A673 (cell line): ENCODE measurements around the gene STK33. TPM values are rescaled to one million over a fixed set of nuclear protein-coding genes. Genes with fewer than 3 reads are reported as not detected.

Source experiments
- BruUV-seq: library from RNA; stranded (reverse); fragments of 400-500 nt; replicated peaks from 2 replicates; lab custom pipeline; 2021; lab: Mats Ljungman, UMichigan
- CTCF ChIA-PET: fragments of 300-600 bp; sonication (Branson Sonifier 250); formaldehyde crosslinking; loops from one replicate; lab custom pipeline; 2022; ENCODE audit warnings: antibody characterized with exemption; lab: Charles Lee
- POLR2A ChIA-PET: fragments of 300-600 bp; sonication (Branson Sonifier 250); formaldehyde crosslinking; loops from one replicate; lab custom pipeline; 2022; ENCODE audit warnings: antibody characterized with exemption; ENCODE audit not compliant: low non-redundant PET; lab: Charles Lee
- DNase-seq: peaks from one replicate; pipeline ENCODE4 v3.0.0-alpha.2; 2015; ENCODE audit warnings: low spot score
- H3K27ac ChIP-seq: fragments of 200-600 bp; sonication (generic); 2 replicates; pipeline ENCODE4 v1.5.1; 2016; ENCODE audit warnings: mixed run types, low read depth, mild to moderate bottlenecking, mixed read lengths, antibody characterized with exemption, low read length; ENCODE audit not compliant: poor library complexity, severe bottlenecking
- H3K27me3 ChIP-seq: fragments of 200-600 bp; sonication (generic); replicated peaks from 2 replicates; pipeline ENCODE4 v1.6.1; 2017; ENCODE audit warnings: mixed run types, low read depth, mild to moderate bottlenecking, mixed read lengths, antibody characterized with exemption, low read length; ENCODE audit not compliant: insufficient read depth, poor library complexity
- H3K36me3 ChIP-seq: fragments of 200-600 bp; sonication (generic); 2 replicates; pipeline ENCODE4 v1.6.1; 2016; ENCODE audit warnings: mixed run types, mild to moderate bottlenecking, mixed read lengths, antibody characterized with exemption, low read length; ENCODE audit not compliant: insufficient read depth, poor library complexity, severe bottlenecking
- H3K4me1 ChIP-seq: fragments of 200-600 bp; sonication (generic); 2 replicates; pipeline ENCODE4 v1.6.1; 2017; ENCODE audit warnings: mixed run types, mild to moderate bottlenecking, mixed read lengths, antibody characterized with exemption, low read length; ENCODE audit not compliant: insufficient read depth, poor library complexity, severe bottlenecking
- H3K4me3 ChIP-seq: fragments of 200-600 bp; sonication (generic); 2 replicates; pipeline ENCODE4 v1.5.1; 2016; ENCODE audit warnings: low read depth, mixed run types, mild to moderate bottlenecking, mixed read lengths, low read length; ENCODE audit not compliant: poor library complexity, severe bottlenecking
- H3K9me3 ChIP-seq: fragments of 200-600 bp; sonication (generic); 2 replicates; pipeline ENCODE4 v1.6.1; 2016; ENCODE audit warnings: mixed run types, low read depth, mild to moderate bottlenecking, mixed read lengths, antibody characterized with exemption, low read length; ENCODE audit not compliant: poor library complexity, severe bottlenecking
- EZH2 ChIP-seq: fragments of 200-600 bp; sonication (generic); IDR thresholded peaks from 2 replicates; pipeline ENCODE4 v1.6.1; 2017; ENCODE audit warnings: borderline replicate concordance, low read depth, mild to moderate bottlenecking, mixed read lengths, antibody characterized with exemption, low read length; ENCODE audit not compliant: poor library complexity, severe bottlenecking
- intact Hi-C: fragments of 100-400 bp; cut with micrococcal nuclease; formaldehyde crosslinking; loops from one replicate; pipeline ENCODE4 v1.10.0; 2022; ENCODE audit not compliant: unreplicated experiment
- total RNA-seq: library from RNA; stranded (reverse); gene quantifications from 2 replicates; pipeline ENCODE4 v1.2.3, GENCODE V29; 2021
- TF ChIP-seq, protein P1 (sequence below): fragments of 300-800, 200-600 bp; sonication (generic); conservative IDR thresholded peaks from 2 replicates; pipeline ENCODE4 v1.5.1; 2017; ENCODE audit warnings: low read depth, mild to moderate bottlenecking, antibody characterized with exemption, low read length, moderate library complexity, mixed read lengths

Gene STK33
- total RNA-seq, 1 experiment from 2014 or later = not detected

DNA sequence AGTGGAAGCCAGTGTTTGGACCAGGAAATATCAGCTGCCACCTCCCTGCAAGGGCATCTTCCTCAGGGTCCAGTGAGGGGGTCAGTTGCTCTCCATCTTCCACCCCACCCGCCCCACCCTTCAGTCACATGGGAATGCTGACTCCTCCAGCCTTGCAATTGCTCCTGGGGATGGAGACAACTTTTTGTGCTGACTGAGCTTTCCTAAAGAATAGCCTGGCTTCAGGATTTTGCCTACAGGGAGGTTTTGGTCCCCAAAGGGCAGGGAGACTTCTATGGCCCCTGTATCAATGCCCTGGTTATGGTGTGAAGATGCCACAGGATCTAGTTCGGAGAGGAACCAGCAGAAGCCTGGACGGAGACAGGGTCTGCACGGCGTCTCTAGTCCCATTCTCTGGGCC lies 206.3 kb downstream of the STK33 start:
- POLR2A ChIA-PET = no interaction called here

GRCh38 chr11:8387141-8387540 lies 206.9 kb downstream of the STK33 start:
- Histone ChIP-seq H3K27ac (no peak overlapping the region), H3K27me3 (peaks cover 26% of the 10 kb centered on the region), H3K36me3 (no peaks in the 10 kb centered on the region), H3K4me3 (no peak overlapping the region), H3K9me3 (no peaks in the 10 kb centered on the region), H3K4me1 (no peaks in the 10 kb centered on the region)
- no peak for DNase-seq
- no TSS peak for BruUV-seq
- POLR2A ChIA-PET = no interaction called here
- CTCF ChIA-PET = no interaction called here
- TF ChIP-seq EZH2 = no peak
- TF ChIP-seq, protein P1, sequence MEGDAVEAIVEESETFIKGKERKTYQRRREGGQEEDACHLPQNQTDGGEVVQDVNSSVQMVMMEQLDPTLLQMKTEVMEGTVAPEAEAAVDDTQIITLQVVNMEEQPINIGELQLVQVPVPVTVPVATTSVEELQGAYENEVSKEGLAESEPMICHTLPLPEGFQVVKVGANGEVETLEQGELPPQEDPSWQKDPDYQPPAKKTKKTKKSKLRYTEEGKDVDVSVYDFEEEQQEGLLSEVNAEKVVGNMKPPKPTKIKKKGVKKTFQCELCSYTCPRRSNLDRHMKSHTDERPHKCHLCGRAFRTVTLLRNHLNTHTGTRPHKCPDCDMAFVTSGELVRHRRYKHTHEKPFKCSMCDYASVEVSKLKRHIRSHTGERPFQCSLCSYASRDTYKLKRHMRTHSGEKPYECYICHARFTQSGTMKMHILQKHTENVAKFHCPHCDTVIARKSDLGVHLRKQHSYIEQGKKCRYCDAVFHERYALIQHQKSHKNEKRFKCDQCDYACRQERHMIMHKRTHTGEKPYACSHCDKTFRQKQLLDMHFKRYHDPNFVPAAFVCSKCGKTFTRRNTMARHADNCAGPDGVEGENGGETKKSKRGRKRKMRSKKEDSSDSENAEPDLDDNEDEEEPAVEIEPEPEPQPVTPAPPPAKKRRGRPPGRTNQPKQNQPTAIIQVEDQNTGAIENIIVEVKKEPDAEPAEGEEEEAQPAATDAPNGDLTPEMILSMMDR = no peak
- intact Hi-C loops = no loop called here

More for the DNA sequence above, 206.3 kb downstream of the STK33 start:
- intact Hi-C loops = no loop called here
- H3K4me1 ChIP-seq = no peaks in the 10 kb centered on the region
- H3K27ac ChIP-seq = no peak overlapping the region
- H3K27me3 ChIP-seq = peaks cover 28% of the 10 kb centered on the region
- CTCF ChIA-PET = no interaction called here
- no peak overlapping the region for H3K4me3 ChIP-seq
- no peaks in the 10 kb centered on the region for H3K9me3 ChIP-seq
- no TSS peak for BruUV-seq
- H3K36me3 ChIP-seq = no peaks in the 10 kb centered on the region
- no peak for DNase-seq
- TF ChIP-seq, protein P1 = no peak
- no peak for TF ChIP-seq EZH2

DNA sequence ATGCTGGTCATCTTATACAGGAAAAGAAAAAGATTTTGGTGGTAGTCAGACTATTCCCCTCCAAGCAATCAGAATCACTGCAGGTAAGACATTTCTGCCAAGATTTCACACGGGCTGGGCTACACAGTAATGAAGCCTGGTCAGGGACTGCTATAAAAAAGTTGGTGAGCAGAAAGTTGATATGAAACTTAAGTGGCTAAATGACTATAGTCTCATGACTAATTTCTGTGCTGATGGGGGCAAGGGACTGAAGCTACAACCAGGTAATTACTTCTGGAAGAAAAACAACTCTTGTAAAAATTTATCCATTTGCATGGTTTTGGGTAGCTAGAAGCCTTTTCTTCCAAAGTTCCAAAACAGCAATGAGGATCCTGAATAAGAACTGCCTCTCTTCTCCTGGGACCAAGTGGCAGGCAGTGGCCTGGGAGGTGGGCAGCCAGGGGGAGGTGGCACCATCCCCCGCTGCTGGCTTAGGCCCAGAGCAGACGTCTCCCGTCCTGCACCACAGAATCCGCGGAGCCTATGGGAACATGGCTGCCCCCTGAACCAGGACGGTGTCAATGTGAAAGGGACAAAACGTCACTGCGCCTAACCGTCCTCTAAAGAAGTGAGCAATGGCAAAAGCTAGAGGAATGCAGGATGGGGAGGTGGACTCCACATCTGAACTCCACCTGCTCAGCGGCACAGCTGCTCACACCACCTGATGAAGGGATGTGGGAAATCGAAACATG lies 207.7 kb downstream of the STK33 start:
- no peak for DNase-seq
- Histone ChIP-seq H3K27me3 (peaks cover 18% of the 10 kb centered on the region), H3K4me3 (no peak overlapping the region), H3K36me3 (no peaks in the 10 kb centered on the region), H3K27ac (no peak overlapping the region), H3K4me1 (no peaks in the 10 kb centered on the region), H3K9me3 (no peaks in the 10 kb centered on the region)
- TF ChIP-seq, protein P1 = no peak
- no peak for TF ChIP-seq EZH2
- no TSS peak for BruUV-seq
- POLR2A ChIA-PET = no interaction called here
- intact Hi-C loops = no loop called here
- CTCF ChIA-PET = no interaction called here
